ENCODE measurements around the gene FAM200B. TPM values are rescaled to one million over a fixed set of nuclear protein-coding genes. Genes with fewer than 3 reads are reported as not detected.

The FAM200B gene
- total RNA-seq, 1 donor from 2014 or later, result 35.3 TPM

DNA sequence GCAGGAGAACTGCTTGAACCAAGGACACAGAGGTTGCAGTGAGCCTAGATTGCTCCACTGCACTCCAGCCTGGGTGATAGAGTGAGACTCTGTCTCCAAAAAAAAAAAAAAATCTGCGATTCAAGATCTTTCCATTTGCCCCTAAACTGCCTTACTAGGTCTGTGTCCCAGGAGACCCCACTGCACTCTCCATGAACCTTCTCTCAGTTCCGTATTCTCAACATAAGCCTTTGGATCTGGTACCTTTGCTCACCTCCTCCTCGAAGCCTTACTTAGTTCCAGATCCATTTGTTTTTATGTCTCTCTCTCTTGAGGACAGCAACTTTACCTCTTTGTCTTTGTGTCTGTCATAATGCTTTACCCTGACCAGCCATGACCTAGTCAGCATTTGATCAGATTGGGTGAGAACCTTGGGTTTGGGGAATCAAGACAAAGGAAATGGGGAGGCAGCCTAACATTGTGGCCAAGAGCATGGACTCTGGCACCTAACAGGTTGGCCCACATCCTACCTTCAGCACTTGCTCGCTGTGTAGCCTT, 55.0 kb downstream of the FAM200B start:
- Histone ChIP-seq H3K4me3 (no peak overlapping the region), H3K4me1 (no peaks in the 10 kb centered on the region), H3K27me3 (ENCODE audit: low read depth) (no peaks in the 10 kb centered on the region), H3K9me3 (no peaks in the 10 kb centered on the region), H3K36me3 (no peaks in the 10 kb centered on the region), H3K27ac (no peak overlapping the region)
- DNase-seq, result no peak
- no peak for TF ChIP-seq CTCF (IDR thresholded peaks at IDR 0.05)
- ATAC-seq, result no peak
- intact Hi-C loops (cut with DNase I), result no loop called here

DNA sequence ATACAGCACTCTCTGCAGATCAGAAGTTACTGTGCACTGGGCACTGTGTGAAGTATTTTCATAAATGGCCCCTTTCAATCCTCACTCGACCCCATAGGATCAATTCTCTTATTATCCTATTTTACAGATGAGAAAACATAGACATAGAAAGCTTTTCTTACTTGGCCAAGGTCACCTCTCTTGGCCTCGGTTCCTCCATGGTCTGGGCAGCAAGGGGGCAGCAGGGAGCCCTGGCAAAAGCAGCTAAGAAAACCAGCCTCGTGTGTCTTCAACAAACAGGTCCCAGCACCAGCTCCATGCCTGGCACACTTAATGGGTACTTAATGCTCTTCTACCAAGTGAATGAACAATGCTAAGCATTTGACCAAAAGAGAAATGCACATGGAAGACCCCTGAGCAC, 55.6 kb downstream of the FAM200B start:
- H3K4me1 ChIP-seq, result no peaks in the 10 kb centered on the region
- no peaks in the 10 kb centered on the region for H3K36me3 ChIP-seq
- no peaks in the 10 kb centered on the region for H3K27me3 ChIP-seq (ENCODE audit: low read depth)
- no peak for ATAC-seq
- H3K9me3 ChIP-seq, result peaks cover under 1% of the 10 kb centered on the region
- intact Hi-C loops (cut with DNase I), result no loop called here
- DNase-seq, result no peak
- H3K27ac ChIP-seq, result no peak overlapping the region
- no peak overlapping the region for H3K4me3 ChIP-seq
- TF ChIP-seq CTCF (IDR thresholded peaks at IDR 0.05), result no peak

GRCh38 chr4:15738877-15739276, 57.2 kb downstream of the FAM200B start:
- no peaks in the 10 kb centered on the region for H3K4me1 ChIP-seq
- intact Hi-C loops (cut with DNase I), result no loop called here
- TF ChIP-seq CTCF (IDR thresholded peaks at IDR 0.05), result no peak
- no peak for ATAC-seq
- no peak overlapping the region for H3K4me3 ChIP-seq
- H3K27ac ChIP-seq, result no peak overlapping the region
- DNase-seq, result no peak
- peaks cover 5% of the 10 kb centered on the region for H3K9me3 ChIP-seq
- H3K36me3 ChIP-seq, result no peaks in the 10 kb centered on the region
- no peaks in the 10 kb centered on the region for H3K27me3 ChIP-seq (ENCODE audit: low read depth)

Other genes starting within 250 kb of the FAM200B start
- gene CC2D2A, start 211.9 kb upstream of the FAM200B start, total RNA-seq, result 21.2 TPM
- 113 TPM for gene FBXL5, start 26.5 kb upstream of the FAM200B start, total RNA-seq
- 17.8 TPM for gene BST1, start 21.2 kb downstream of the FAM200B start, total RNA-seq
- 8.5 TPM for gene CD38, start 96.5 kb downstream of the FAM200B start, total RNA-seq